B cell (primary cell): ENCODE data around the gene GGTLC2. TPM values are rescaled to one million over a fixed set of nuclear protein-coding genes. Genes with fewer than 3 reads are reported as not detected.

Experiments used
- ATAC-seq: fragments of 200-7000 bp; cut with Tn5 transposase; one replicate; pipeline ENCODE4 v1.10.0; 2021; ENCODE audit warnings: low read depth, mild to moderate bottlenecking, moderate number of reproducible peaks, moderate library complexity
- CTCF ChIA-PET: fragments of 350-600 bp; sonication (Branson Sonifier 250); formaldehyde crosslinking; loops from one replicate; lab custom pipeline; 2021; ENCODE audit warnings: antibody characterized with exemption, inconsistent platforms; lab: Charles Lee
- POLR2A ChIA-PET: fragments of 350-600 bp; sonication (Branson Sonifier 250); formaldehyde crosslinking; loops from one replicate; lab custom pipeline; 2021; ENCODE audit warnings: antibody characterized with exemption; lab: Charles Lee
- DNase-seq: peaks from one replicate; pipeline ENCODE4 v3.0.0; 2013
- H2AFZ ChIP-seq: 2 replicates; pipeline ENCODE4 v1.6.1; 2012; ENCODE audit warnings: mild to moderate bottlenecking, low read depth, low read length; ENCODE audit not compliant: insufficient read depth, poor library complexity, severe bottlenecking
- H3K27ac ChIP-seq, 2 donors: 1 replicate in 1 of 2; 2 replicates in 1 of 2; pipeline ENCODE4 v1.5.1; 2012 to 2013; ENCODE audit warnings: low read length in 2 of 2, mild to moderate bottlenecking in 2 of 2, moderate library complexity in 1 of 2
- H3K27me3 ChIP-seq, 4 experiments: fragments of 200-600 bp in 1 of 4; sonication (generic) in 1 of 4; replicated peaks in 1 of 4; 1 replicate in 2 of 4; 2 replicates in 2 of 4; pipeline versions ENCODE4 v1.6.1 to v1.7.0; 2013 to 2016; ENCODE audit warnings: low read length in 3 of 4, mild to moderate bottlenecking in 2 of 4, mixed read lengths in 1 of 4, moderate library complexity in 1 of 4; ENCODE audit not compliant: insufficient read depth in 4 of 4, control insufficient read depth in 3 of 4; ENCODE audit errors: control extremely low read depth in 1 of 4
- H3K36me3 ChIP-seq, 2 experiments: replicated peaks in 1 of 2; 1 replicate in 1 of 2; 2 replicates in 1 of 2; pipeline versions ENCODE4 v1.6.1 to v1.7.1; 2013; ENCODE audit warnings: low read length in 1 of 2; ENCODE audit not compliant: insufficient read depth in 2 of 2, control insufficient read depth in 1 of 2; ENCODE audit errors: control extremely low read depth in 1 of 2, extremely low read depth in 1 of 2
- H3K4me1 ChIP-seq, 2 donors: fragments of 200-600 bp in 1 of 2; sonication (generic) in 1 of 2; 1 replicate in 1 of 2; 2 replicates in 1 of 2; pipeline versions ENCODE4 v1.5.1 to v1.6.1; 2013 to 2017; ENCODE audit warnings: low read length in 2 of 2; ENCODE audit not compliant: control insufficient read depth in 2 of 2, insufficient read depth in 2 of 2
- H3K4me2 ChIP-seq: replicated peaks from 2 replicates; pipeline ENCODE3; 2012; ENCODE audit warnings: mild to moderate bottlenecking, low read depth, low read length; ENCODE audit not compliant: poor library complexity, severe bottlenecking
- H3K4me3 ChIP-seq, 5 experiments: fragments of 200-600 bp in 1 of 5; sonication (generic) in 1 of 5; 1 replicate in 3 of 5; 2 replicates in 2 of 5; pipeline versions ENCODE4 v1.5.1 to v1.7.0; 2011 to 2016; ENCODE audit warnings: low read length in 4 of 5, mild to moderate bottlenecking in 4 of 5, low read depth in 2 of 5, control low read depth in 1 of 5, moderate library complexity in 1 of 5; ENCODE audit not compliant: insufficient read depth in 1 of 5; ENCODE audit errors: control extremely low read depth in 1 of 5, extremely low read depth in 1 of 5
- H3K79me2 ChIP-seq: fragments of 200-600 bp; sonication (generic); one replicate; pipeline ENCODE4 v1.6.0; 2016; ENCODE audit warnings: low read length; ENCODE audit not compliant: control insufficient read depth, insufficient read depth
- H3K9ac ChIP-seq: fragments of 200-600 bp; sonication (generic); 2 replicates; pipeline ENCODE4 v1.6.1; 2017; ENCODE audit warnings: mild to moderate bottlenecking, low read length, moderate library complexity
- H3K9me3 ChIP-seq, 3 donors: one replicate each; pipeline versions ENCODE4 v1.6.1 to v1.7.1; 2013; ENCODE audit warnings: low read length in 2 of 3; ENCODE audit not compliant: control insufficient read depth in 2 of 3, insufficient read depth in 1 of 3; ENCODE audit errors: control extremely low read depth in 1 of 3
- H4K20me1 ChIP-seq: 2 replicates; pipeline ENCODE4 v1.6.0; 2012; ENCODE audit warnings: mild to moderate bottlenecking, low read length; ENCODE audit not compliant: insufficient read depth, control insufficient read depth, poor library complexity, severe bottlenecking
- H3K27ac Mint-ChIP-seq: one replicate; pipeline ENCODE4 v1.8.0; 2021; ENCODE audit warnings: mixed read lengths
- H3K27me3 Mint-ChIP-seq: one replicate; pipeline ENCODE4 v1.8.0; 2021; ENCODE audit warnings: mixed read lengths
- H3K4me1 Mint-ChIP-seq: one replicate; pipeline ENCODE4 v1.8.0; 2021; ENCODE audit warnings: mixed read lengths
- H3K4me3 Mint-ChIP-seq: one replicate; pipeline ENCODE4 v1.8.0; 2021; ENCODE audit warnings: mixed read lengths
- H3K9me3 Mint-ChIP-seq: one replicate; pipeline ENCODE4 v1.8.0; 2022; ENCODE audit warnings: mixed read lengths; ENCODE audit not compliant: insufficient read depth
- EZH2 ChIP-seq: IDR thresholded peaks from 2 replicates; pipeline ENCODE4 v1.6.1; 2012; ENCODE audit warnings: borderline replicate concordance, low read depth, mild to moderate bottlenecking, moderate library complexity, low read length; ENCODE audit not compliant: insufficient read depth, poor library complexity, severe bottlenecking
- WGBS: methylation state at CpG from one replicate; pipeline ENCODE4 v1.1.5; 2013; ENCODE audit warnings: missing lambda C conversion rate; ENCODE audit not compliant: insufficient coverage; 5-methylcytosine and 5-hydroxymethylcytosine counted together
- intact Hi-C: fragments of 100-400 bp; cut with micrococcal nuclease; formaldehyde crosslinking; loops from one replicate; pipeline ENCODE4 v1.10.0; 2022
- polyA plus RNA-seq: library from polyadenylated mRNA; depleted of rRNA; stranded (reverse); fragments of >200 nt; gene quantifications from 2 replicates; pipeline ENCODE4 v1.2.3, GENCODE V29; 2012
- total RNA-seq, 2 donors: library from RNA; stranded (reverse); fragments of 120-200 nt in 1 of 2; gene quantifications; 1 replicate in 1 of 2; 2 replicates in 1 of 2; pipeline versions ENCODE4 v1.2.3 to v1.2.4, GENCODE V29; 2013 to 2022
- TF ChIP-seq, protein P1 (sequence below): fragments of 200-600 bp; IDR thresholded peaks from one replicate; pipeline ENCODE4 v1.8.0; 2022; ENCODE audit warnings: antibody characterized with exemption, mild to moderate bottlenecking

GGTLC2 gene
- total and polyA plus RNA-seq, 2 donors (not counting 1 experiment from before 2014, with no cell fraction given) = not detected

DNA sequence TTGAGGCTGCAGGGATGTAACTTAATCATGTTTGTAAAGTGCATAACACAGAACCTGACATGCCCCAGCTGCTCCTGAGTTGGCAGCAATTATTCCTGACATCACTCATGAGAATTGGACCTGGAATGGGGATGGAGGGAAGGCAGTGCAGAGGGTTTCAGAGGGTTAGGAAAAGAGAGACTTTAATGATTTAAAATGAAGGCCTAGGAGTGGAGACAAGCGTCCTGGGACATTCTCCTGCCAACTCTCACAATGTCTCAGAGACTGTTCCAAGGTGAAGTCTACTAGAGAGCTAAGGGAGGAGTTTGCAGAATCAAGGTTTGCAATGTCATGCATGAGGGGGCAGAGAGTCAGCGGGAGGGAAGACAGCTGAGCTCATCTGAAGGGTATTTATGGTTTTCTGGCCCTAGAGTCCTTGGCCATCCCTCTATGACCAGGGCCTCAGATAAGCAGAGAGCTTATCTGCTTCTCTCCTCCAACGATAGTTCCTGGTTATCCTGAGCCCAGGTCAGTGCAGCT is 36.9 kb downstream of the GGTLC2 start:
- no peak overlapping the region for H2AFZ ChIP-seq
- peaks cover 0 to 8% (median 0%) of the 10 kb centered on the region in 3 donors for H3K9me3 ChIP-seq
- DNase-seq (no peak), ATAC-seq (no peak)
- peak overlapping the region; percentile 16 for H3K4me2 ChIP-seq
- Mint-ChIP-seq H3K4me3 (no peak overlapping the region), H3K27me3 (no peaks in the 10 kb centered on the region), H3K9me3 (no peaks in the 10 kb centered on the region), H3K27ac (no peak overlapping the region), H3K4me1 (peaks cover 48% of the 10 kb centered on the region)
- H3K36me3 ChIP-seq = no peaks in the 10 kb centered on the region
- no peaks in the 10 kb centered on the region for H3K79me2 ChIP-seq
- no peaks in the 10 kb centered on the region for H4K20me1 ChIP-seq
- no peak overlapping the region for H3K9ac ChIP-seq
- POLR2A ChIA-PET = no interaction called here
- 42% methylated on average over 2 of the region's 3 CpGs for WGBS
- no peaks in the 10 kb centered on the region for H3K27me3 ChIP-seq
- peaks cover 34 to 44% of the 10 kb centered on the region in 2 donors for H3K4me1 ChIP-seq
- H3K4me3 ChIP-seq = no peak overlapping the region
- intact Hi-C loops = no loop called here
- no peak overlapping the region for H3K27ac ChIP-seq
- TF ChIP-seq, protein P1, sequence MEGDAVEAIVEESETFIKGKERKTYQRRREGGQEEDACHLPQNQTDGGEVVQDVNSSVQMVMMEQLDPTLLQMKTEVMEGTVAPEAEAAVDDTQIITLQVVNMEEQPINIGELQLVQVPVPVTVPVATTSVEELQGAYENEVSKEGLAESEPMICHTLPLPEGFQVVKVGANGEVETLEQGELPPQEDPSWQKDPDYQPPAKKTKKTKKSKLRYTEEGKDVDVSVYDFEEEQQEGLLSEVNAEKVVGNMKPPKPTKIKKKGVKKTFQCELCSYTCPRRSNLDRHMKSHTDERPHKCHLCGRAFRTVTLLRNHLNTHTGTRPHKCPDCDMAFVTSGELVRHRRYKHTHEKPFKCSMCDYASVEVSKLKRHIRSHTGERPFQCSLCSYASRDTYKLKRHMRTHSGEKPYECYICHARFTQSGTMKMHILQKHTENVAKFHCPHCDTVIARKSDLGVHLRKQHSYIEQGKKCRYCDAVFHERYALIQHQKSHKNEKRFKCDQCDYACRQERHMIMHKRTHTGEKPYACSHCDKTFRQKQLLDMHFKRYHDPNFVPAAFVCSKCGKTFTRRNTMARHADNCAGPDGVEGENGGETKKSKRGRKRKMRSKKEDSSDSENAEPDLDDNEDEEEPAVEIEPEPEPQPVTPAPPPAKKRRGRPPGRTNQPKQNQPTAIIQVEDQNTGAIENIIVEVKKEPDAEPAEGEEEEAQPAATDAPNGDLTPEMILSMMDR = no peak
- no peak for TF ChIP-seq EZH2
- CTCF ChIA-PET = interaction anchor here (1.0 to 3.5 kb wide), 6 partner anchors 8 to 274 kb away, joined by 3 to 20 read pairs (median 4); no protein-coding TSS in a partner anchor

DNA sequence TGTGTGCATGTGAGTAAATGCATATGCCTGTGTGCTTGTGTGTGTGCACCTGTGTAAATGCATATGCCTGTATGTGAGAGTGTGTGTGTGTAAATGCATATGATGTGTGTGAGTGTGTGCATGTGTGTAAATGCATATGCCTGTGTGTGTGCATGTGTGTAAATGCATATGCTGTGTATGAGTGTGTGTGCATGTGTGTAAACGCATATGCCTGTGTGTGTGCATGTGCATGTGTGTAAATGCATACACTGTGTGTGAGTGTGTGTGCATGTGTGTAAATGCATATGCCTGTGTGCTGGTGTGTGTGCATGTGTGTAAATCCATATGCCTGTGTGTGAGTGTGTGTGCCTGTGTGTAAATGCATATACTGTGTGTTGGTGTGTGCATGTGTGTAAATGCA is 37.8 kb downstream of the GGTLC2 start:
- Mint-ChIP-seq H3K9me3 (no peaks in the 10 kb centered on the region), H3K4me1 (peaks cover 57% of the 10 kb centered on the region), H3K27me3 (no peaks in the 10 kb centered on the region), H3K27ac (no peak overlapping the region), H3K4me3 (no peak overlapping the region)
- no peak overlapping the region for H2AFZ ChIP-seq
- peaks cover 43 to 53% of the 10 kb centered on the region in 2 donors for H3K4me1 ChIP-seq
- no peaks in the 10 kb centered on the region for H4K20me1 ChIP-seq
- 100% methylated on average over 1 of the region's 1 CpG for WGBS
- H3K4me2 ChIP-seq = no peak overlapping the region
- H3K4me3 ChIP-seq = no peak overlapping the region
- intact Hi-C loops = no loop called here
- H3K79me2 ChIP-seq = no peaks in the 10 kb centered on the region
- H3K36me3 ChIP-seq = no peaks in the 10 kb centered on the region
- TF ChIP-seq, protein P1 = no peak
- no peak for TF ChIP-seq EZH2
- ChIA-PET POLR2A (no interaction called here), CTCF (no interaction called here)
- ATAC-seq = no peak
- no peak for DNase-seq
- no peak overlapping the region for H3K27ac ChIP-seq
- no peak overlapping the region for H3K9ac ChIP-seq
- H3K27me3 ChIP-seq = no peaks in the 10 kb centered on the region
- peaks cover 0 to 8% (median 0%) of the 10 kb centered on the region in 3 donors for H3K9me3 ChIP-seq
